Stimulated activated CD4-positive, alpha-beta T cell treated with anti-CD3 and anti-CD28 coated beads, TNF-alpha, amount 100 ng/mL, for 1 hour (primary cell): ENCODE data around the gene KRTAP10-7.
"Not testable (repeated sequence)": the region's sequence is repeated elsewhere in the genome, so short reads cannot be mapped to it uniquely, and the experiment has no call there.

ENCODE experiments used
- DNase-seq, 3 donors: peaks; one replicate each; pipeline ENCODE4 v3.0.0-alpha.2; 2020; ENCODE audit warnings: low read depth in 3 of 3, low spot score in 1 of 3

The KRTAP10-7 gene

GRCh38 chr21:44609193-44609592 is 8.8 kb downstream of the KRTAP10-7 start:
- DNase-seq = no peak

GRCh38 chr21:44610157-44610843 is 9.9 kb downstream of the KRTAP10-7 start:
- DNase-seq = not testable (repeated sequence)

GRCh38 chr21:44611551-44611950 is 11.2 kb downstream of the KRTAP10-7 start:
- DNase-seq = no peak

GRCh38 chr21:44612029-44612486 is 11.7 kb downstream of the KRTAP10-7 start, which contains the start of gene KRTAP10-8:
Gene KRTAP10-8 (plus strand): TSS chr21:44612079. CDS start chr21:44612101, 22 bp downstream.
- no peak for DNase-seq

- DNase-seq = no peak
Measured at GRCh38 chr21:44612669-44613229, 12.4 kb downstream of the KRTAP10-7 start.

GRCh38 chr21:44613386-44614155 is 13.2 kb downstream of the KRTAP10-7 start:
- DNase-seq = no peak

- DNase-seq = no peak
Measured at GRCh38 chr21:44614161-44614631, 13.8 kb downstream of the KRTAP10-7 start.

GRCh38 chr21:44614961-44615391 is 14.6 kb downstream of the KRTAP10-7 start:
- no peak for DNase-seq

GRCh38 chr21:44615466-44615865 is 15.1 kb downstream of the KRTAP10-7 start:
- no peak for DNase-seq

- DNase-seq = no peak
Measured at GRCh38 chr21:44615911-44616590, 15.7 kb downstream of the KRTAP10-7 start.

GRCh38 chr21:44616591-44616926 is 16.2 kb downstream of the KRTAP10-7 start:
- DNase-seq = no peak

- no peak for DNase-seq
Measured at GRCh38 chr21:44617071-44617501, 16.7 kb downstream of the KRTAP10-7 start.

- no peak for DNase-seq
Measured at GRCh38 chr21:44618504-44618903, 18.1 kb downstream of the KRTAP10-7 start.

- DNase-seq = peak; percentile 15 to 36 (median 31)
Measured at GRCh38 chr21:44618909-44619308, 18.5 kb downstream of the KRTAP10-7 start.

- no peak for DNase-seq
Measured at GRCh38 chr21:44619886-44620285, 19.5 kb downstream of the KRTAP10-7 start.

- DNase-seq = no peak
Measured at GRCh38 chr21:44623575-44623974, 23.2 kb downstream of the KRTAP10-7 start.

GRCh38 chr21:44625756-44626155 is 25.4 kb downstream of the KRTAP10-7 start:
- no peak for DNase-seq

- no peak for DNase-seq
Measured at GRCh38 chr21:44626262-44626661, 25.9 kb downstream of the KRTAP10-7 start.

- DNase-seq = no peak
Measured at GRCh38 chr21:44626673-44627143, 26.3 kb downstream of the KRTAP10-7 start, which contains the start of gene KRTAP10-9. Gene KRTAP10-9 (plus strand): TSS chr21:44627093. CDS start chr21:44627172, 79 bp downstream.

GRCh38 chr21:44627181-44627822 is 26.9 kb downstream of the KRTAP10-7 start:
- not testable (repeated sequence) for DNase-seq
